H9 (cell line): ENCODE measurements around the gene CELF4. TPM values are rescaled to one million over a fixed set of nuclear protein-coding genes. Genes with fewer than 3 reads are reported as not detected.

Source experiments
- DNase-seq: peaks from one replicate; pipeline ENCODE4 v3.0.0-alpha.2; 2017
- H2AFZ ChIP-seq: one replicate; pipeline ENCODE4 v1.6.1; 2013; ENCODE audit warnings: mild to moderate bottlenecking, low read length, control low read depth, moderate library complexity
- H2AK5ac ChIP-seq: 2 replicates; pipeline ENCODE4 v1.6.1; 2013; ENCODE audit warnings: low read length, control low read depth, mixed read lengths; ENCODE audit not compliant: insufficient read length
- H2BK120ac ChIP-seq: one replicate; pipeline ENCODE4 v1.6.1; 2013; ENCODE audit warnings: low read depth, mild to moderate bottlenecking, low read length, control low read depth, inconsistent platforms; ENCODE audit not compliant: poor library complexity, severe bottlenecking
- H2BK12ac ChIP-seq: 2 replicates; pipeline ENCODE4 v1.6.1; 2013; ENCODE audit warnings: low read length, control low read depth, mixed read lengths, low read depth; ENCODE audit not compliant: insufficient read length
- H2BK15ac ChIP-seq: 2 replicates; pipeline ENCODE4 v1.6.1; 2013; ENCODE audit warnings: low read depth, low read length, control low read depth
- H2BK20ac ChIP-seq: one replicate; pipeline ENCODE4 v1.6.1; 2013; ENCODE audit warnings: low read depth, mild to moderate bottlenecking, low read length, control low read depth, inconsistent platforms; ENCODE audit not compliant: poor library complexity, severe bottlenecking
- H2BK5ac ChIP-seq: 2 replicates; pipeline ENCODE4 v1.6.1; 2013; ENCODE audit warnings: low read length, control low read depth, mixed read lengths; ENCODE audit not compliant: insufficient read length
- H3K14ac ChIP-seq: 2 replicates; pipeline ENCODE4 v1.6.1; 2013; ENCODE audit warnings: low read length, control low read depth; ENCODE audit not compliant: insufficient read depth
- H3K18ac ChIP-seq: 2 replicates; pipeline ENCODE4 v1.6.1; 2013; ENCODE audit warnings: low read depth, mild to moderate bottlenecking, mixed read lengths, low read length, control low read depth; ENCODE audit not compliant: insufficient read length
- H3K23ac ChIP-seq: 2 replicates; pipeline ENCODE4 v1.6.1; 2013; ENCODE audit warnings: low read length, control low read depth, mixed read lengths, low read depth; ENCODE audit not compliant: insufficient read length
- H3K23me2 ChIP-seq: 2 replicates; pipeline ENCODE4 v1.6.1; 2013; ENCODE audit warnings: low read depth, mild to moderate bottlenecking, mixed read lengths, low read length, control low read depth; ENCODE audit not compliant: insufficient read length, poor library complexity, severe bottlenecking
- H3K27ac ChIP-seq: 2 replicates; pipeline ENCODE4 v1.5.1; 2013; ENCODE audit warnings: low read length, control low read depth, mixed read lengths, low read depth; ENCODE audit not compliant: insufficient read length
- H3K27me3 ChIP-seq: 2 replicates; pipeline ENCODE4 v1.6.1; 2013; ENCODE audit warnings: low read length, control low read depth, inconsistent platforms; ENCODE audit not compliant: insufficient read depth
- H3K4ac ChIP-seq: 2 replicates; pipeline ENCODE4 v1.6.1; 2013; ENCODE audit warnings: low read depth, mild to moderate bottlenecking, control low read depth, inconsistent platforms, low read length, moderate library complexity
- H3K4me1 ChIP-seq: 2 replicates; pipeline ENCODE4 v1.6.1; 2013; ENCODE audit warnings: low read length, control low read depth, inconsistent platforms; ENCODE audit not compliant: insufficient read depth
- H3K4me2 ChIP-seq: 2 replicates; pipeline ENCODE4 v1.6.1; 2013; ENCODE audit warnings: low read length, control low read depth, mixed read lengths; ENCODE audit not compliant: insufficient read length, insufficient read depth
- H3K56ac ChIP-seq: 2 replicates; pipeline ENCODE4 v1.6.1; 2013; ENCODE audit warnings: low read depth, mild to moderate bottlenecking, mixed read lengths, low read length, control low read depth; ENCODE audit not compliant: insufficient read length
- H3K79me1 ChIP-seq: 2 replicates; pipeline ENCODE4 v1.6.1; 2013; ENCODE audit warnings: low read depth, mild to moderate bottlenecking, moderate library complexity, low read length, control low read depth, inconsistent platforms; ENCODE audit not compliant: insufficient read depth, poor library complexity, severe bottlenecking
- H3K79me2 ChIP-seq: 2 replicates; pipeline ENCODE4 v1.6.1; 2013; ENCODE audit warnings: low read length, control low read depth, inconsistent platforms; ENCODE audit not compliant: insufficient read depth
- H3K9ac ChIP-seq: 2 replicates; pipeline ENCODE4 v1.6.1; 2013; ENCODE audit warnings: low read length, control low read depth, mixed read lengths; ENCODE audit not compliant: insufficient read length; ENCODE audit errors: extremely low read depth
- H3K9me3 ChIP-seq: one replicate; pipeline ENCODE4 v1.6.1; 2013; ENCODE audit warnings: low read depth, low read length, inconsistent platforms; ENCODE audit not compliant: control insufficient read depth
- H3T11ph ChIP-seq: one replicate; pipeline ENCODE4 v1.6.1; 2013; ENCODE audit warnings: mild to moderate bottlenecking, low read length, control low read depth, inconsistent platforms
- H4K20me1 ChIP-seq: one replicate; pipeline ENCODE4 v1.6.1; 2013; ENCODE audit not compliant: control insufficient read depth, insufficient read length, insufficient read depth
- H4K5ac ChIP-seq: 2 replicates; pipeline ENCODE4 v1.6.1; 2013; ENCODE audit warnings: low read depth, mild to moderate bottlenecking, mixed read lengths, low read length, control low read depth; ENCODE audit not compliant: insufficient read length
- H4K8ac ChIP-seq: replicated peaks from 2 replicates; pipeline ENCODE4 v1.6.1; 2013; ENCODE audit warnings: low read length, control low read depth, mixed read lengths, low read depth; ENCODE audit not compliant: insufficient read length
- H4K91ac ChIP-seq: 2 replicates; pipeline ENCODE4 v1.6.1; 2013; ENCODE audit warnings: low read depth, mild to moderate bottlenecking, moderate library complexity, mixed read lengths, low read length, control low read depth; ENCODE audit not compliant: insufficient read length
- H3K27ac Mint-ChIP-seq, 3 experiments: 2 replicates in 2 of 3; 3 replicates in 1 of 3; pipeline ENCODE4 v1.8.0; 2020 to 2021; ENCODE audit warnings: mixed read lengths in 3 of 3, mild to moderate bottlenecking in 1 of 3, moderate library complexity in 1 of 3
- H3K27me3 Mint-ChIP-seq: 2 replicates; pipeline ENCODE4 v1.8.0; 2021; ENCODE audit warnings: low read depth, mild to moderate bottlenecking, moderate library complexity, mixed read lengths
- H3K36me3 Mint-ChIP-seq, 3 experiments: 2 replicates in 2 of 3; 3 replicates in 1 of 3; pipeline ENCODE4 v1.8.0; 2020 to 2021; ENCODE audit warnings: low read depth in 3 of 3, mixed read lengths in 3 of 3; ENCODE audit not compliant: insufficient read depth in 1 of 3
- H3K4me1 Mint-ChIP-seq, 2 experiments: 2 replicates each; pipeline ENCODE4 v1.8.0; 2020; ENCODE audit warnings: mixed read lengths in 2 of 2
- H3K4me3 Mint-ChIP-seq, 2 experiments: 2 replicates in 1 of 2; 3 replicates in 1 of 2; pipeline ENCODE4 v1.8.0; 2020 to 2021; ENCODE audit warnings: mild to moderate bottlenecking in 2 of 2, mixed read lengths in 2 of 2, moderate library complexity in 1 of 2
- H3K9me3 Mint-ChIP-seq, 2 experiments: 2 replicates in 1 of 2; 3 replicates in 1 of 2; pipeline ENCODE4 v1.8.0; 2020; ENCODE audit warnings: mild to moderate bottlenecking in 2 of 2, mixed read lengths in 2 of 2, moderate library complexity in 1 of 2
- CTCF ChIP-seq: fragments of 200-600 bp; sonication (generic); conservative IDR thresholded peaks from 3 replicates; pipeline ENCODE4 v1.8.0; 2021; ENCODE audit warnings: antibody characterized with exemption, mild to moderate bottlenecking
- WGBS: extraction: QIAGEN DNeasy Blood & Tissue Kit; methylation state at CpG from one replicate; pipeline ENCODE4 v1.1.7; 2013; ENCODE audit warnings: missing lambda C conversion rate, low lambda C conversion rate, mixed read lengths; ENCODE audit not compliant: insufficient read length; ENCODE audit errors: extremely low coverage; 5-methylcytosine and 5-hydroxymethylcytosine counted together
- total RNA-seq: library from RNA; stranded (reverse); gene quantifications from 2 replicates; pipeline ENCODE4 v1.2.1, GENCODE V29; 2021

The CELF4 gene
- total RNA-seq, 1 experiment from 2014 or later: 1.1 TPM

DNA sequence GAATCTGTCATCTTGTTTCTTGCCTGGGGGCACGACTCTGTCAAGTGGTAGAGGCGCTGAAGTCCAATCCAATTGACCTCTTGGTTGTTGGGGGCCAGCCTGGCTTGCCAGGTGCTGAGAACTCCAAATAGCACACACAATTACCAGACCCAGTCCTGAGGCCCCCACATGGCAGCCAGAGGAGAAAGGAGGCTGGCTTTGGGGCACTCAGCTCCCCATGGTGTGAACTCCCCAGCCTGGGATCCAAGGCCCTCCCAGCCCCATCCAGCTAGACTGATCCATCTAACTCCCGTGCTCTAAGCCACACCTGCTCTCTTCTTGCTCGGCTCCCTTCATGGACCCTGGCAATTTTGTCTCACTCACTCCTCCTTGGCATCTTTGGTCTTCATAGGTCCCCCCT lies 170.0 kb downstream of the CELF4 start:
- Histone ChIP-seq H3K9me3 (no peaks in the 10 kb centered on the region), H4K5ac (no peak overlapping the region), H3K9ac (no peak overlapping the region), H2BK12ac (no peak overlapping the region), H4K91ac (no peak overlapping the region), H3K27me3 (peaks cover 7% of the 10 kb centered on the region; the same call in 1 of the 2 replicates), H3K27ac (no peak overlapping the region), H3K14ac (no peak overlapping the region), H3K79me2 (no peaks in the 10 kb centered on the region), H2BK20ac (no peak overlapping the region), H3K56ac (no peak overlapping the region), H3K79me1 (no peaks in the 10 kb centered on the region), H2BK120ac (no peak overlapping the region), H3K23ac (no peak overlapping the region), H2AK5ac (no peak overlapping the region), H3K4me1 (no peaks in the 10 kb centered on the region; the same call in 1 of the 2 replicates), H2BK15ac (no peak overlapping the region), H3K18ac (no peak overlapping the region), H2AFZ (no peak overlapping the region), H3T11ph (no peak overlapping the region), H3K23me2 (no peaks in the 10 kb centered on the region), H4K20me1 (no peaks in the 10 kb centered on the region), H4K8ac (no peak overlapping the region), H3K4me2 (no peak overlapping the region), H3K4ac (no peak overlapping the region), H2BK5ac (no peak overlapping the region)
- no CpG with 5 or more reads among the region's 4 CpGs for WGBS
- H3K9me3 Mint-ChIP-seq: peaks cover 0 to 3% of the 10 kb centered on the region in 2 experiments; a peak in 3 of 5 replicates
- H3K36me3 Mint-ChIP-seq: no peaks in the 10 kb centered on the region; a peak in 1 of 7 replicates
- peaks cover 89% of the 10 kb centered on the region for H3K27me3 Mint-ChIP-seq
- H3K27ac Mint-ChIP-seq: no peak overlapping the region
- DNase-seq: no peak
- peaks cover 17 to 26% of the 10 kb centered on the region in 2 experiments for H3K4me1 Mint-ChIP-seq
- no peak overlapping the region for H3K4me3 Mint-ChIP-seq
- no peak for TF ChIP-seq CTCF
